ACC112 (cell line): Measurements from ENCODE around the gene NRF1.
"Not testable (repeated sequence)": the region's sequence is repeated elsewhere in the genome, so short reads cannot be mapped to it uniquely, and the experiment has no call there.

Experiments
- H2AFZ ChIP-seq: fragments of 200-600 bp; sonication (generic); one replicate; pipeline ENCODE4 v1.6.0; 2017; ENCODE audit warnings: antibody characterized with exemption, low read length; ENCODE audit not compliant: unreplicated experiment
- H3K27ac ChIP-seq: fragments of 200-600 bp; sonication (generic); 2 replicates; pipeline ENCODE4 v1.5.1; 2014; ENCODE audit warnings: low read depth, mild to moderate bottlenecking, antibody characterized with exemption, low read length, moderate library complexity
- H3K27me3 ChIP-seq: fragments of 200-600 bp; sonication (generic); 2 replicates; pipeline ENCODE4 v1.6.1; 2014; ENCODE audit warnings: mild to moderate bottlenecking, antibody characterized with exemption, low read length, moderate library complexity, mixed read lengths; ENCODE audit not compliant: insufficient read depth
- H3K36me3 ChIP-seq: fragments of 200-600 bp; sonication (generic); 2 replicates; pipeline ENCODE4 v1.6.1; 2016; ENCODE audit warnings: mild to moderate bottlenecking, antibody characterized with exemption, low read length, moderate library complexity, mixed read lengths; ENCODE audit not compliant: insufficient read depth
- H3K4me1 ChIP-seq: fragments of 200-600 bp; sonication (generic); one replicate; pipeline ENCODE4 v1.6.1; 2016; ENCODE audit warnings: low read length, mixed read lengths; ENCODE audit not compliant: insufficient read depth, unreplicated experiment, control insufficient read depth
- H3K4me3 ChIP-seq: fragments of 200-600 bp; sonication (generic); 2 replicates; pipeline ENCODE4 v1.5.1; 2014; ENCODE audit warnings: mild to moderate bottlenecking, low read depth, low read length
- H3K79me2 ChIP-seq: fragments of 200-600 bp; sonication (generic); one replicate; pipeline ENCODE4 v1.6.0; 2016; ENCODE audit warnings: low read length; ENCODE audit not compliant: control insufficient read depth, unreplicated experiment, insufficient read depth

Gene NRF1

DNA sequence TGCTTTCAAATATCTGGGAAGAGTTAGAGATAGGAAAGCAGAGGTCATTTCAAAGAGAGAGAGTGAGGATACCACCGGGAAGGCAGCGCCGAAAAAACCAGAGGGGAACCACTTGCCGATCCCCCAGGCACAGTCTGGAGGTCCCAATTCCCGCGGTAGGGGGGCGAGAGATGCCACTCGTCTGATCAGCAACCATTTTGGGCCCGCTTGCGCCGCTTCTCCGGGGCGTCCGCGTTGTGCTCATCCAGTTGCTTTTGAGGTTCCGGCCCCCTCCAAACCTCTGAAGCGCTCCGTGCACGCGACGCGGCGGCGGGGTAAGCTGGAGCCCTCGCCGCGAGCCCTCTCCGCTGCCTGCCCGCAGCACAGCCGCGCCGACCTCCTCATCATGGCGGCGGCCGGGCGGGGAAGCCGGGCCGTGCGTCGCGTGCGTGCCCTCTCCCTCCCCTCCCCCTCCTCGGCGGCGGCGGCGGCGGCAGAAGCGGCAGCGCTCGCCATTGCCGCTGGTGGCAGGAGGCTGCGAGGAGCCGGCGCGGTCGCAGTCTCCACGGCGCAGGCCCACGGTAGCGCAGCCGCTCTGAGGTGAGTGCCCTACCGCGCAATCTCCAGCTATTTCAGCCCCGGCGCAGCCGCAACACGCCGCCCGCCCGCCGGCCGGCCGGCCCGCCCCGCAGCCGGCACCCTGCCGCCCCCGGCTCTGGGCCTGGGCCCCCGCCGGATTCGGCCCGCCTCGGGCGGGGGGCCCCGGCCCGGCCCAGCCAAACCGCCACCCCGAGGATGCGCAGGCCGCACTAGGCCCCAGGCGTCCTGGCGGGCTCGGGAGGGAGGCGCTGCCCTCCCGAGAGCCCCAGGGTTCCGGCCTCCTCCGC, at the start of gene NRF1:
Gene NRF1, plus strand, starts transcription at position 475 of the 866 bp plus-strand sequence. CDS start 45,632 bp downstream, outside the sequence.
- Histone ChIP-seq H3K4me1 (peaks cover 16% of the 10 kb centered on the region), H2AFZ (peak within 1 kb of the TSS; percentile 89), H3K27me3 (no peaks in the 10 kb centered on the region), H3K27ac (peak within 1 kb of the TSS; percentile 78), H3K36me3 (peaks cover 10% of the 10 kb centered on the region; the same call in 1 of the 2 replicates), H3K4me3 (peak within 1 kb of the TSS; percentile 83), H3K79me2 (peaks cover 64% of the 10 kb centered on the region)

GRCh38 chr7:129566323-129566722, 45.2 kb upstream of the NRF1 start:
- not testable (repeated sequence) for H3K27ac ChIP-seq, H3K79me2 ChIP-seq

GRCh38 chr7:129567377-129567776, 44.1 kb upstream of the NRF1 start:
- peaks cover 8% of the 10 kb centered on the region for H3K4me1 ChIP-seq
- no peak overlapping the region for H3K27ac ChIP-seq
- H3K79me2 ChIP-seq: no peaks in the 10 kb centered on the region

More at GRCh38 chr7:129566323-129566722, 45.2 kb upstream of the NRF1 start:
- H3K27me3 ChIP-seq: peaks cover 18% of the 10 kb centered on the region; the same call in 1 of the 2 replicates
- H3K4me1 ChIP-seq, H2AFZ ChIP-seq, H3K36me3 ChIP-seq, H3K4me3 ChIP-seq: not testable (repeated sequence)

GRCh38 chr7:129568240-129568639, 43.3 kb upstream of the NRF1 start:
- Histone ChIP-seq H2AFZ (no peak overlapping the region), H3K4me1 (peaks cover 8% of the 10 kb centered on the region), H3K4me3 (no peak overlapping the region), H3K27me3 (peaks cover 12% of the 10 kb centered on the region; the same call in 1 of the 2 replicates), H3K36me3 (no peaks in the 10 kb centered on the region), H3K79me2 (no peaks in the 10 kb centered on the region), H3K27ac (no peak overlapping the region)

More at GRCh38 chr7:129567377-129567776, 44.1 kb upstream of the NRF1 start:
- Histone ChIP-seq H3K4me3 (no peak overlapping the region), H2AFZ (no peak overlapping the region), H3K36me3 (no peaks in the 10 kb centered on the region), H3K27me3 (peaks cover 13% of the 10 kb centered on the region; the same call in 1 of the 2 replicates)

- Histone ChIP-seq H3K27me3 (0 out of 2 replicates have a peak, but pooled peaks cover under 1% of the 10 kb centered on the region), H2AFZ (peak overlapping the region; percentile 86), H3K79me2 (no peaks in the 10 kb centered on the region), H3K4me3 (peak overlapping the region; percentile 44; the same call in 1 of the 2 replicates), H3K36me3 (no peaks in the 10 kb centered on the region), H3K27ac (peak overlapping the region; percentile 69), H3K4me1 (peaks cover 10% of the 10 kb centered on the region)
Observed at GRCh38 chr7:129569326-129569725, 42.2 kb upstream of the NRF1 start.

DNA sequence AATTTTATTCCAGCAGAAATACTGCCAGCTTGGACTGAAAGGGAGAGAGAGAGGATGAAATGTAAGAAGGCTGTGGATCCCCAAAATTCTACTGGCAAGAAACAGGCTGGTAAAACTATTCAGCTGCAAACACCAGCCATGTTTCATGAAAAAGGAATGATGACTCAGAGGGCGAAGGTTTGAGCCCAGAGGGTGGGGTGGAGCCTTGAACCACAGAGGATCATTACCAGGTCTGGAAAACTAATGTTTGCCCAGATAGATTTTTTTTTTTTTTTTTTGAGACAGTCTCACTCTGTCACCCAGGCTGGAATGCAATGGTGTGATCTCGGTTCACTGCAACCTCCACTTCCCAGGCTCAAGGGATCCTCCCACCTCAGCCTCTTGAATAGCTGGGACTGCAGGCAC, 41.7 kb upstream of the NRF1 start:
- no peaks in the 10 kb centered on the region for H3K79me2 ChIP-seq
- H3K4me1 ChIP-seq: peaks cover 15% of the 10 kb centered on the region
- peak overlapping the region; percentile 69 for H3K27ac ChIP-seq
- H3K36me3 ChIP-seq: no peaks in the 10 kb centered on the region
- peak overlapping the region; percentile 44; the same call in 1 of the 2 replicates for H3K4me3 ChIP-seq
- H3K27me3 ChIP-seq: no peaks in the 10 kb centered on the region
- peak overlapping the region; percentile 86 for H2AFZ ChIP-seq

GRCh38 chr7:129571201-129571600, 40.3 kb upstream of the NRF1 start:
- Histone ChIP-seq H3K27me3 (no peaks in the 10 kb centered on the region), H3K4me1 (peaks cover 15% of the 10 kb centered on the region), H3K79me2 (no peaks in the 10 kb centered on the region), H3K4me3 (no peak overlapping the region), H2AFZ (no peak overlapping the region), H3K27ac (no peak overlapping the region), H3K36me3 (no peaks in the 10 kb centered on the region)

DNA sequence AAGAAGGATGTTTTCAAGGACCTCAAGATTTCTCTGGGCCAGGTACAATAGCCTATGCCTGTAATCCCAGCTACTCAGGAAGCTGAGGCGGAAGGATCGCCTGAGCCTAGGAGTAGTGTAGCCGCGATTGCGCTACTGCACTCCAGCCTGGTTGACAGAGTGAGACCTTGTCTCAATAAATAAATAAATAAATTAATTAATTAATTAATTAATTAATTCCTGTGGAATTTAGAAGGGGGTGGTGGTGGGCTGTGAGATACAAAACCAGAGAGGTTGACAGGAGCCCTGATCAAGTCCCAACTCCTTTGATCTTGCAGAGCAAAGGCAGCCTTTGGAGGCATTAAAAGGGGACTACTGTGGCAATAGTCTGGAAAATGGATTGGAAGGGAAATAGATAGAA, 39.3 kb upstream of the NRF1 start:
- H3K27me3 ChIP-seq: no peaks in the 10 kb centered on the region
- no peaks in the 10 kb centered on the region for H3K79me2 ChIP-seq
- H3K4me3 ChIP-seq: no peak overlapping the region
- H2AFZ ChIP-seq: no peak overlapping the region
- H3K27ac ChIP-seq: no peak overlapping the region
- no peaks in the 10 kb centered on the region for H3K36me3 ChIP-seq
- H3K4me1 ChIP-seq: peaks cover 15% of the 10 kb centered on the region

- Histone ChIP-seq H2AFZ (peak overlapping the region; percentile 51), H3K27me3 (no peaks in the 10 kb centered on the region), H3K27ac (no peak overlapping the region), H3K36me3 (no peaks in the 10 kb centered on the region), H3K79me2 (no peaks in the 10 kb centered on the region), H3K4me3 (no peak overlapping the region), H3K4me1 (peaks cover 14% of the 10 kb centered on the region)
Observed at GRCh38 chr7:129574487-129574886, 37.0 kb upstream of the NRF1 start.

GRCh38 chr7:129575699-129576098, 35.8 kb upstream of the NRF1 start:
- H3K36me3 ChIP-seq: no peaks in the 10 kb centered on the region

GRCh38 chr7:129576138-129576537, 35.4 kb upstream of the NRF1 start:
- no peak overlapping the region for H3K4me3 ChIP-seq
- H2AFZ ChIP-seq: no peak overlapping the region
- peaks cover 7% of the 10 kb centered on the region for H3K4me1 ChIP-seq
- no peaks in the 10 kb centered on the region for H3K36me3 ChIP-seq
- no peaks in the 10 kb centered on the region for H3K79me2 ChIP-seq
- H3K27me3 ChIP-seq: no peaks in the 10 kb centered on the region
- H3K27ac ChIP-seq: no peak overlapping the region

More at GRCh38 chr7:129575699-129576098, 35.8 kb upstream of the NRF1 start:
- H3K79me2 ChIP-seq: no peaks in the 10 kb centered on the region
- H3K4me1 ChIP-seq: peaks cover 7% of the 10 kb centered on the region
- no peak overlapping the region for H3K4me3 ChIP-seq
- no peak overlapping the region for H2AFZ ChIP-seq
- no peak overlapping the region for H3K27ac ChIP-seq
- no peaks in the 10 kb centered on the region for H3K27me3 ChIP-seq
